NCI-H2171 treated with DMSO at 0.1 percent for 48 hours (cell line): ENCODE results near the gene SERPING1.

Experiments
- DNase-seq: peaks from one replicate; lab custom pipeline; 2025; lab: John Stamatoyannopoulos, UW

SERPING1 gene

DNA sequence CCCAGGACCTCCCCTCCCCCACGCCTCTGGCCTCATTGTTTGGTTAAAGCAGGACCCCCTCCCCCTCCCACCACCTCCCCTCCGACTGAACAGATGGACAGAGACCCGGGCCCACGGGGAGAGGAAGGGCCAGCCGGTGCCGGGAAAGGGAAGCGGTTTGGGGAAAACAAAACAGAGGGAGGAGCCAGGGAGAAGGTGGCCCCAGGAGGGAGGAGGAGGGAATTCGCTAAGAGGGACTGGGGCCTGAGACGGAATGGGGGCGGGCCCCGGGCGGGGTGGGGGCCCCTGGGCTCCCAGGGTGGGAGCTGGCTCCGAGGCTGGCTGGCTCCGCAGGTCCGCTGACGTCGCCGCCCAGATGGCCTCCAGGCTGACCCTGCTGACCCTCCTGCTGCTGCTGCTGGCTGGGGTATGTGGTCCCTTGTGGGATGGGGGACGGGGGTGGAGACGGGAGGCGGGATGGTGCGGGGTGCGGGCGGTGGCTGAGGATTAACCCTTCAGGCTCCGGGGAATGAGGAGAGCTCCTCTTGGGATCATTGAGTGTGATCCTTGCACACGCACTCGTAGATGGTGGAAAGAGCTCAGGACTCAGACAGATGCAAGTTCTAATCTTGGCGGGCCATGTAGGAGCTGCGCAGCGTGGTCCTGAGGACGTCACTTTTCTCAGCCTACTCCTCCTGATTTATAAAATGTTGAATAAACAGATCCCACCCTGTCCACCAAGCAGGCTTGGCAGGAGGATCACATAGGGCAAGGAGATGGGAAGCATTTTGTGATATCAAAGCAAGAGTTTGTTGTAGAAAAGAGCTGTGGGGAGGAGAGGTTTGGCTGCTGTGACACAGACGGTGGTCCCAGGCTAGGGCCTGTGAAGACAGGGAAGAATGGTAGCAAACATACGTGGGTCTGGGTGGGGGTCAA lies 688 bp downstream of the SERPING1 start:
- DNase-seq = peak; percentile 79

DNA sequence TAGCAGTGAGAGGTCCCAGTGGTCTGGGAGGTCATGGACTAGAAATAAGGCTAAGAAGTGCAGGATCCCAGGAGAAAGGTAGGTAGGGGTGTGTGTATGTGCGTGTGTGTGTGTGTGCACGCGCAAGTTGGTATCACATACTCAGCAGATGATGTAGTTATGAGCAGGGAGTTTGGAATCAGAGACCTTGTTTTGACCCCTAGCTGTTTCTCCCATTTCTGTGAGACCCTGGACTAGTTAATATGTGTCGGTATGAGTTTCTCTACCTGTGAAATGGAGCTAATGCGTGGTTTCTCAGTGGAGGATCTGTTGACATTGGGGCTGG lies 1.3 kb downstream of the SERPING1 start:
- DNase-seq = no peak

DNA sequence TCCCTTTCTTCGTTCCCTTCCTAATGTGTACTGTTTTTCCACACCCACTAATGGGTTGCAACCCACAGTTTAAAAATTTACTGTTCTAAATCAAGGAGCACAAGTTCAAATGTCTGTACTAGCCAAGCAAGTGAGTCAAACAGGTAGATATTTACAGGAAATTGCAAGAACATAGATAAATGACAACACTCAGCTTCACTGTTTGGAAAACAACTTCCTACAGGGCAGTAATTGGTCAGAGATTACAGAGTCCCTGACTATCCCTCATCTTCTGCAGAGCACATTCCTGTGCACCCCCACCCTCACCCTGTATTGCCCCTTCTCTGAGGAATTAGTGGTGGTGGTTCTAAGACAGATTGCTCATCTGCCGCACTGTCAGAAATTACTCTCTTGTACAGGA lies 1.9 kb downstream of the SERPING1 start:
- no peak for DNase-seq

DNA sequence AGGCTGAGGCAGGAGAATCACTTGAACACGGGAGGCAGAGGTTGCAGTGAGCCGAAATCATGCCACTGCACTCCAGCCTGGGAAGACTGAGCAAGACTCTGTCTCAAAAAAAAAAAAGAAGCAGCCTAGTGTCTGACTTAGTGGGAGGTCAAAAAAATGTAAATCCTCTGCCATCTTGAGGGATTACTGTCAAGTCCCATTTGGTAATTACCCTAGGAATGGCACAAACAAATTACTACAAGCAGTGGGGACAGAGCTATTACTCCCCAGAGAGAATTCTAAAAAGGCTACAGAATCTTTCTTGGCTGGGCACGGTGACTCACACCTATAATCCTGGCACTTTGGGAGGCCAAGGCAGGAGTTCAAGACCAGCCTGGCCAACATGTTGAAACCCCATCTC lies 3.8 kb downstream of the SERPING1 start:
- no peak for DNase-seq

DNA sequence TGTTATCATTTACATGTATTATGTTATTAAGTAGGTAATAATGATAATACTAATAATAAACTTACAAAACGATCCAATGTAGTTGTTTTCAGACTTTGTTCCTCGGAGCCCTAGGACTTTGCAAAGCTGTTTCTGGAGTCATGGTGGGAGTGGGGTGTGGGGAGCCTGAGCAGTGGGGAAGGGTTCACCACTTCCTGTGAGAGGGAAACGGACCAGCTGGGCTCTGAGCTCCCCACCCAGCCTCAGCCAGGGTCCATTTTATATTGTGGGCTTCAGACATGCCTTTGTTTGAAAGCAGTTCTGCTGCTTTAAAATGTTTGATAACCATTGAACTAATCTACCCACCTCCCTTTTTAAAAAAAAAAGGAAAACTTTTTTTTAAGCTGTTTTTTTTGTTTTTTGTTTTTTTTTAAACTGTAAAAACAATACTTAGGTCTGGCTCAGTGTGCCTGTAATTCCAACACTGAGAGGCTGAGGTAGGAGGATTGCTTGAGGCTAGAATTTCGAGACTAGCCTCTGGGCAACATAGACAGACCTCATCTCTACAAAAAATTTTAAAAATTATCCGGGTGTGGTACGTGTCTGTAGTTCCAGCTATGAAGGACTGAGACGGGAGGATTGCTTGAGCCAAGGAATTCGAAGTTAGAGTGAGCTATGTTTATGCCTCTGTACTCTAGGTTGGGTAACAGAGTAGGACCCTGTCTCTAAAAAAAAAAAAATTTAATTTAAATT lies 7.0 kb downstream of the SERPING1 start:
- no peak for DNase-seq

DNA sequence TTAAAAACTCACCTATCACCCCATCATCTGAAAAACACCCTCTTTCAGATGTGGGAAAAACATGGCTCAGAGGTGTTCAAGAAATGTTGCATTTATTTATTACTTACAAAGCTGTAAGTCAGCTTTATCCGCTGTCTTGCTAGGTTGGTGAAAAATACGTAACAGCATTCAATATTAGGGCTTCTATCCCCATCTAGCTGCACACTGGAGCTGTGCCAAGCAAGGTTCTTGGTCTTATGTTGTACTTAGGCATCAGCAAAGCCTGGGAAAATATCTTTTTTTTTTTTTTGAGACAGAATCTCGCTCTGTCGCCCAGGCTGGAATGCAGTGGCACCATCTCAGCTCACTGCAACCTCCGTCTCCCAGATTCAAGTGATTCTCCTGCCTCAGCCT lies 7.5 kb downstream of the SERPING1 start:
- no peak for DNase-seq

DNA sequence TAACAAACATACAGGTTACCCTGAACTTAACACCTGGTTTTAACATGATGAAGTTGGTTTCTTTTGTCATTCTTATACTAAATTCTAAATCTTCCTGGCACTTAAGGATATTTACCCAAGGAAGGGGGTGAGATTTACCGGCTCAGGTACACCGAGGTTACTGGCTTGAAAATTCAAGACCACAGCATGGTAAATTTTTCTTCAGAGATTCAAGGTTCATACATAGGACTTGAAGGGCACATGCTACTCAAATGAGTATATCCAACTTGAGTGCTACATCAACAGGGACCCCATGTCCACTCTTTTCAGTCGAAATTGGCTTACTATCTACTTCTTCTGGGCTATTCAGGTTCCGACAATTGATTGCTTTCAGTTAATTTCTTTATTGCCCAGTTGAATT lies 12.7 kb downstream of the SERPING1 start:
- no peak for DNase-seq

DNA sequence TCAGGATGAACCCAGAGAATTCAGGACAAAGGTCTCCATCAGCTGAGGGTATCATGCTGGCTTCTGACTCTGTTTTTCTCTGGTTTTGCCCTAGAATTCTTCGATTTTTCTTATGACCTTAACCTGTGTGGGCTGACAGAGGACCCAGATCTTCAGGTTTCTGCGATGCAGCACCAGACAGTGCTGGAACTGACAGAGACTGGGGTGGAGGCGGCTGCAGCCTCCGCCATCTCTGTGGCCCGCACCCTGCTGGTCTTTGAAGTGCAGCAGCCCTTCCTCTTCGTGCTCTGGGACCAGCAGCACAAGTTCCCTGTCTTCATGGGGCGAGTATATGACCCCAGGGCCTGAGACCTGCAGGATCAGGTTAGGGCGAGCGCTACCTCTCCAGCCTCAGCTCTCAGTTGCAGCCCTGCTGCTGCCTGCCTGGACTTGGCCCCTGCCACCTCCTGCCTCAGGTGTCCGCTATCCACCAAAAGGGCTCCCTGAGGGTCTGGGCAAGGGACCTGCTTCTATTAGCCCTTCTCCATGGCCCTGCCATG lies 16.8 kb downstream of the SERPING1 start:
- DNase-seq = no peak

DNA sequence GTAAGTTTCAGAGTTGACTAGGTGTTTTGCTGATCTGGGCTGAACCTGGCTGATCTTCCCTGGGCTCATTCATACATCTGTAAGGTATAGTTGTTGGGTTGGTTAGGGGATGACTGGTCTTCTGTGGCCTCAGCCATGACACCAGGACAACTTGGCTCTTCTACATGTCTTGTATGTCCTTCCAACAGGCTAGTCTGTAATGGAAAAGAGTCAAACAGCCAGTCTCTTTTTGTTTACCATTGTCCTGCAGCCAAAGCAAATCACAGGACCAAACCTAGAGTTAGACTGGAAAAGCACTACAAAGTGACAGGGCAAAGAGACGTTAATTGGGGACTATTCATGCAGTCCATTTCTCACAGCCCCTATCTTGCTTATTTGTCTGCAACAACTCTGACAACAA lies 17.8 kb downstream of the SERPING1 start:
- DNase-seq = no peak

DNA sequence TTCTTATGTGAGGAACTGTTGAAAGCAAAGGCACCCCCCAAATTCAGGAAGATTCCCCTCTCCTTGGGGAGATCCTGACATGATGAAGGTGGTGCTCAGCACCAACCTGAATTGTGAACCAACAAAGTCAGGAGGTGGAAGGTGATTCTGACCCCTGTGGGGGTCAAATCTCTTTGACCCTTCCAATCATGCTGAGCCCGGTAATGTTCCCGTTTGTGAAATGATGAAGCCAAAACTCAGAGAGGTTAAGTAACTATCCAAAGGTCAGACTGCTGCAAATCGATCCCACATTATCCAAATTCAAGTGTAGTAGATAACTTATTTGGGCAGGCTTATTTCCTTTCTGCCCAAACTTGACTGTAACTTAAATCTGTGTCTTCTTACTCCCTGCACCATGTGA lies 19.1 kb downstream of the SERPING1 start:
- no peak for DNase-seq

DNA sequence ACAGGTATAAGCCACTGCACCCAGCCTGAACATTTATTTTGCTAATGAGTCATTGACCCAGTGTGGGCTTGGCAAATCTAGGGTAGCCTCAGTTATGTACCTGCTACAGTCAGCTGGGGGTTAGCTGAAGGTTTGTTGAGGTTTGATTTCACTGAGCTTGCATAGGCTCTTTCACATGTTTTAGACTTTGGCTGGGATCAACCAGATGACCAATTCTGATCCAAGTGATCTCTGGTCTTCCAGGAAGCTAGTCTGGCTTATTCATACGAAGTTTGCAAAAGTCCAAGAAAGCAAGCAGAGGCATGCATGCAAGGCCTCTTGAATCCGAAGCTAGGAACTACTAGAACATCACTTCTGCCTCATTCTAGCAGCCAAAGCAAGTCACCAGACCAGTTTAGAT lies 21.0 kb downstream of the SERPING1 start:
- no peak for DNase-seq

DNA sequence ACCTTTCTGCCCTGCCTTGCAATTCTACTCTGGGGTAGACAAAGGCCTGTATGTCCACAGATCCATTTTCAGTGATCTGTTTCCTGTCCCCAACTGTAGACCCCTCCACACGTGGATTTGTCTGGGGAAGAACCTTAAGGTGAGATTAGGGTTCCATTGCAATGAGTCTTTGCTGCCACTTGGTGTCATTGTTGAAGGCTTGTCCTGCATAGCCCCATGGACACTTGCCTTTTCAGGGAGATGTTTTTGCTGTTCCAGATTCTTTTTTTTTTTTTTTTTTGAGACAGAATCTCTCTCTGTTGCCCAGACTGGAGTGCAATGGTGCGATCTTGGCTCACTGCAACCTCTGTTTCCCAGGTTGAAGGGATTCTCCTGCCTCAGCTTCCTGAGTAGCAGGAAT lies 21.8 kb downstream of the SERPING1 start:
- no peak for DNase-seq

DNA sequence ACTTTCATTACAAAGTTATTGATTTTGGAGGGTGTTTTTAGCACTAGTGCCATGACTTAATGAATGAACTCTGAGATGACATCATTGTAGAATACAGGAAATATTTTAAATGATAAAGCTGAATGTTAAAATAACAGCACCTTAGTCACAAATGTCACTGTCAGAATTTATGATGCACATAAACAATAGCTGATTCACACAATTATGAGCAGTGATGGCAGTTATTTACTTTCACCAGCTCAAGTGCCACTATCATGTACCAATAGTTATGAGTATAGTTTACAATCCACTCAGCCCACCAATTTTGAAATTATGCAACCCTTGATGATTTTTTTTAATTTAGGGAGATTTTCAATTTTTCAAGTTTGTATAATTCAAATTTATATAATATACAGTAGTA lies 23.0 kb downstream of the SERPING1 start:
- DNase-seq = no peak

DNA sequence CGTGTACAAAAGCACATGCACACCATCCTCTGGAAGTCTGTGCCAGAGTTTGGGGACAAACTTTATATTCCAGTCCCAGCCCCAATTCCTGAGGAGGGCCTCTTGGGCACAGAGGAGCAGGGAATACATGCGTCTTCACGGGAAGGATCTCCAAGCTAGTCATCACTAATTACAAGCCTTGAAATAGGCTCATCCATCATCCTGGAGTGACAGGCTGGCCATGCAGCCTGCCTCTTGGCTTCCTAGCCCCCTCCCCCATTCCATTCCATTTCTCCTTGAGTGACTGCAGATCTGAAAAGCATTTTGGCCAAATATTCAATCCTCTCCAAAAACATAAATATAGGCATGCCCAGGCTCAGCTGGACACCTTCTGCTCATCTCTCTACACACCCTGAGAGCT lies 24.8 kb downstream of the SERPING1 start:
- DNase-seq = no peak

DNA sequence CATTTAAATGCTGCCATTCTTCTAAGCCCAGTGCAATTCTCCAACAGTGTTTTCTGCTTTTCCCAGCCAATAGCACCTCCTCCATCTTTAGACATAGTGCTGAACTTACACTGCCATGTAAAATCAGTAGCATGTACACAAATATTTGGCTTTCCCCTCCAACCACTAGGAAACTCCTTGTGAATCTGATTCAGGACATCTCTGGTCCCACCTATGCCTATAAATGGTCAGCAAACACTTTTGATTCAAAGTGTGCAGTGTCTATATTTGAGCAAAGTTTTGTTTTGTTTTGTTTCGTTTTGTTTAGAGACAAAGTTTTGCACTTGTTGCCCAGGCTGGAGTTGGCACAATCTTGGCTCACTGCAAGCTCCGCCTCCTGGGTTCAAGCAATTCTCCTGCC lies 27.4 kb downstream of the SERPING1 start:
- DNase-seq = no peak

DNA sequence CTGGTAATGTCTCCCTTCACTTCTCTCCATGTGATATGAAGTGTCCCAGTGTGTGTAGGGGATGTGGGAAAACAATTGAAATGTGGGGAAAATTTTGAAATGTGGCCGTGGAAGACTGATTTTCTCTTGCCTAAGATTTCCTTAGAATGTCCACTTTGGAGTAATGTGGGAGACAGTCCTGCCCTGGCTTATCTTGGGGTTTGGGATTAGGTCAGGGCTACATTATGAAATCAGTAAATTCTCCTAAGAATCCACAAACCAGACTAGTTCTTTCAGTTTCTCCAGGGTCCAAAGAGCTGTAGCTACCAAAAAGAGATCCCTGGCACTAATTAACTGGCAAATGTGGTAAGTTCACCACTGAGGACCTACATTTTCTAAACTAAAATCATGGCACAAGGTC lies 29.4 kb downstream of the SERPING1 start:
- no peak for DNase-seq

DNA sequence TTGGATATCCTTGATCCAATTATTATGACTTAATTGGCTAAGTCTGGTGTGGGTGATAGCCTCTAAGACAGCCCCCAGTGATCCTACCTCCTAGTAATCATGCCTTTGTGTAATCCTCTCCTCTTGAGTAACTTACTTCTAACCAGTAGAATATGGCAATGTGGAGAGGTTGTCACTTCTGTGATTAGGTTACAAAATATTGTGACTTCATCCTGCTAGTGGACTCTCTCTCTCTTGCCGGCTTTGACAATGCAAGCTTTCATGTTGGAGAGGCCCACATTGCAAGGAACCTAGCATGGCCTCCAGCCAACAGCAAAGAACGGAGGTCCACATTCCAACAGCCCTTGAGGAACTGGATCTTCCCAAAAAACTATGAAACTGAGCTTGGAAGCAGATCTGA lies 32.7 kb downstream of the SERPING1 start:
- DNase-seq = no peak

DNA sequence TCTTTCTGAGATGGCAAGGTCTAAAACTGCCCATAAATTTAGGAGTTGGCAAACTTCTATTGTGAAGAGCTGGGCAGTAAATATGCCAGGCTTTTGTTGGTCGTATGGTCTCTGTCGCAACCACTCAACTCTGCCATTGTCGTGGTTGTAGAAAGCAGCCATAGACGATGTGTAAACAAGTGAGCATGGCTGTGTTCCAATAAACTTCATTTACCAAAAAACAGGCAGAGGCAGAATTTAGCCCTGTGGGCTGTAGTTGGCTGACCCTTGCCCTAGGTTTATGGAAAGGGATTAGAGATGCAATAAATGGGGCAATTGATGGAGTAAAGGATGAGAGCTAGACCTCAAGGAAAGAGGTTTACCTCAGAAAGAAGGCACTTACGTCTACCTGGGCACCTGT lies 34.6 kb downstream of the SERPING1 start:
- DNase-seq = no peak

DNA sequence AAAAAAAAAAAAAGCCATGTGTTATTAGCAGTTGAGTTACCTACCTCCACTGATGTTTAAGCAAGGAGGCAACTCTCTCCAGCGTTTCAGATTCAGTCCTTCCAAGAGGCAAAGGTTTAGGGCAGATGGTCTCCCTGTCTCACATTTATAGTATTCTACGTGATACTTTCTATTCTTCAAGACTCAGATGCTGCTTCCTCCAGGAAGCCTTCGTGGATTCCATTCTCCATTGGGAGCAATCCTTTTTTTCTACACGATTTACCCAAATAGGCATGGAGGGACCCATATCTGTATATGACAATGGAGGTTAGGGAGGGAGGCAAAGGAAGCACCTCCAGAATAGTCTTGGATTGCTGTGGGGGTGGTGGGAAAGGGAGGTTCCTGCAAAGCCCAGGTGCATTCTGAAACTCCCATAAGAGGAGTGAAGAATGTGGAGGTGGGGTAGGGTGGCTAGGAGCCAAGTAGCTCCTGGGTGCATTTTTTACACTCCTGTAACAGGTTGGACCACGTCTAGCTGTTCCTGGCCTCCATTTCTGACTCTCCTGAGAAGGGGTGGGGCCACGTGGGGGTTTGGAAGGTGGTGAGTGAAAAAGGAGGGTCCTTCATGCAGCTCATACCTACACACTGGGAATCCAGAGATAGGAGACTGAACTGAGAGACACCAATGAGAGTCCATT lies 36.0 kb downstream of the SERPING1 start:
- no peak for DNase-seq

DNA sequence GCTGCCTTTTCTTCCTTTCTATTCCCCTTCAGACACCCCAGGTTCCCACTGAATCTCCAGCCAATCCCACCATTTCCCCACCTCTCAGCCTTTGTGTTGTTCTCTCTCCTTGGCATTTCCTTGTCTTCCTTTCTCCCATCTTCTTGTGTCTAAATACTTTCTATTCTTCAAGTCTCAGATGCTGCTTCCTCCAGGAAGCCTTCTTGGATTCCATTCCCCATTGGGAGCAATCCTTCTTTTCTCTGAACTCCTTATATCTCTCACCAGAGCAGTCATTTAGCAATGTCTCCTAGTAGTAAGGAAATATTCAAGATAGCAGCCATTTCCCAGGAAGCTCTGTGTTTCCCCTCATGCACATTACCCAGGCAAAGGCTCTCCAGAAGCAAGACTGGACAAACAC lies 36.8 kb downstream of the SERPING1 start:
- no peak for DNase-seq

DNA sequence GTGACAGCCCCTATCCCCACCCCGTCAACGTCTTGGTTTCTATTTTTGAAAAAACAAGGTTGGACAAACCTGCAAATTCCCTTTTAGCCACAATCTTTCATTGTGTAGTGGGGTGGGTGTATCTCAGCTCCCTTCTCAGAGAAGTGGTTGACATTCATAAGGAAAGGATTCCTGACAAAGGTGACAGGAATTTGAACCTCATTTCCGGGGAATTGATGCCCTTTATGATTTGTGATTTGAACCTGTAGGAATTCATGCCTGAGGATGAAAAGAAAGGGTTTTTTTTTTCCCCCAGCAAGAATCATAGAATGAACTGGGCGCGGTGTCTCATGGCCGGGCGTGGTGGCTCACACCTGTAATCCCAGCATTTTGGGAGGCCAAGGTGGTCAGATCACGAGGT lies 37.8 kb downstream of the SERPING1 start:
- no peak for DNase-seq

DNA sequence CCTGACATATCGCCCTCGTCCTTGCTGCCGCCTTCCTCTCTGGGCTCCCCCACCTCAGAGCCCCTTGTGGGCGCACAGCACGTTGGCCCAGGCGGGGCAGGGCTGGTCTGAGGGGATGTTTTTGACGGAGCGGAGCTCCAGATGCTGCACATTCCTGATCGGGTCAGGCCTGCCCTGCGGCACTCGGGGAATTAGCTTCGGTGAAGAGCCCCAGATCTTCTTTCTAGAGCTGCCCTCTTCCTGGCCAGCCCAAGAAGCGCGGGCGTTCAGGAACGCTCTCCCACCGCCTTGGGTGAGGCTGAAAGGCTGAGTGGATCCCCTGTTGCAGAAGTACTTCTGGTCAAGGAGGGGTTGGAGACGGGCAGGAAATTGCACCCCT lies 40.1 kb downstream of the SERPING1 start:
- DNase-seq = no peak
